GM21825 (cell line): ENCODE results near the gene CLSTN1.

Source experiments
- ATAC-seq: cut with Tn5 transposase; IDR thresholded peaks from one replicate; pipeline ENCODE4 v1.9.1; 2021; ENCODE audit warnings: mild to moderate bottlenecking, moderate library complexity; ENCODE audit not compliant: unreplicated experiment

The CLSTN1 gene

GRCh38 chr1:9732123-9732971 is 91.4 kb downstream of the CLSTN1 start:
- ATAC-seq = no peak

- no peak for ATAC-seq
Measured at GRCh38 chr1:9731561-9731960, 92.2 kb downstream of the CLSTN1 start.

- no peak for ATAC-seq
Measured at GRCh38 chr1:9731051-9731537, 92.7 kb downstream of the CLSTN1 start.

GRCh38 chr1:9730096-9730901 is 93.5 kb downstream of the CLSTN1 start:
- ATAC-seq = no peak

GRCh38 chr1:9729523-9729922 is 94.2 kb downstream of the CLSTN1 start:
- ATAC-seq = no peak

GRCh38 chr1:9728451-9729295 is 95.1 kb downstream of the CLSTN1 start:
- ATAC-seq = no peak

- ATAC-seq = no peak
Measured at GRCh38 chr1:9726905-9727595, 96.7 kb downstream of the CLSTN1 start.

GRCh38 chr1:9726406-9726805 is 97.4 kb downstream of the CLSTN1 start:
- no peak for ATAC-seq

- ATAC-seq = no peak
Measured at GRCh38 chr1:9724706-9725476, 98.9 kb downstream of the CLSTN1 start.

GRCh38 chr1:9723926-9724325 is 99.8 kb downstream of the CLSTN1 start:
- no peak for ATAC-seq

GRCh38 chr1:9723068-9723805 is 100.5 kb downstream of the CLSTN1 start:
- no peak for ATAC-seq

GRCh38 chr1:9722378-9722749 is 101.4 kb downstream of the CLSTN1 start:
- ATAC-seq = no peak

GRCh38 chr1:9721606-9722377 is 102.0 kb downstream of the CLSTN1 start:
- ATAC-seq = no peak

- ATAC-seq = no peak
Measured at GRCh38 chr1:9720785-9721605, 102.8 kb downstream of the CLSTN1 start.

GRCh38 chr1:9719978-9720722 is 103.6 kb downstream of the CLSTN1 start:
- ATAC-seq = no peak

GRCh38 chr1:9718006-9718680 is 105.6 kb downstream of the CLSTN1 start:
- no peak for ATAC-seq
